HG03039 (cell line): ENCODE results near the gene TK2.
"Not testable (repeated sequence)": the region's sequence is repeated elsewhere in the genome, so short reads cannot be mapped to it uniquely, and the experiment has no call there.

Source experiments
- ATAC-seq: cut with Tn5 transposase; IDR thresholded peaks from one replicate; pipeline ENCODE4 v1.9.1; 2021; ENCODE audit warnings: mild to moderate bottlenecking, moderate library complexity; ENCODE audit not compliant: unreplicated experiment

Gene TK2

DNA sequence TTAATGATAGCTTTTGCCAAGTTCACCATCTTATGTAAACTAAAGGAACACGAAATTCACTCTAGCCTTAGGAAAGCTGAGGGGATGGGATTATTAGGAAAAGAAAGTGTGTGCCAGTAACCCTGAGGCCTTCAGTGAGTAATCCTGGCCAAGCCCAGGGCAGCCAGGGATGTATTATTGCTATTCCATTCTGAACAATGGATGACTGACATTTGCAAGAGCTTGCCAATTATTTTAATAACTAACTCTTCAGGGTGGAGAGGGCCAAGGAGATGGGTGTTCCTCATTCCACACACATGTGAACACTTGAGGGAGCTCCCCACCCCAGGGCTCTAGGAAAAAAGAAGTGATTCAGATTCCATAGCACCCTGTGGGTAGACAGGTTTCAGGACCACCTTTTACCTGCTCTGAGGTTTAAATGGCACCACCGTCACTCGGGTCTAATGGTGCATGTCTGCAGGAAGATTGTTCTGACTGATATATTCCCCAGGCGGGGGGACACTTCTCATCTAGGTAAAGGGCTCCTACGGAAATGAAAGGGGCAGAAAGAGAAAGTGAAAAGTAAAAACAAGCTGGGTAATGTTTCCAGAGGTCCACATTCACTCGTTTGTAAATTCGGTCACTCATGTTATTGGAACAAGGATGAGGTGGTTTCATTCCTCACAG is 41.5 kb downstream of the TK2 start:
- ATAC-seq = no peak

DNA sequence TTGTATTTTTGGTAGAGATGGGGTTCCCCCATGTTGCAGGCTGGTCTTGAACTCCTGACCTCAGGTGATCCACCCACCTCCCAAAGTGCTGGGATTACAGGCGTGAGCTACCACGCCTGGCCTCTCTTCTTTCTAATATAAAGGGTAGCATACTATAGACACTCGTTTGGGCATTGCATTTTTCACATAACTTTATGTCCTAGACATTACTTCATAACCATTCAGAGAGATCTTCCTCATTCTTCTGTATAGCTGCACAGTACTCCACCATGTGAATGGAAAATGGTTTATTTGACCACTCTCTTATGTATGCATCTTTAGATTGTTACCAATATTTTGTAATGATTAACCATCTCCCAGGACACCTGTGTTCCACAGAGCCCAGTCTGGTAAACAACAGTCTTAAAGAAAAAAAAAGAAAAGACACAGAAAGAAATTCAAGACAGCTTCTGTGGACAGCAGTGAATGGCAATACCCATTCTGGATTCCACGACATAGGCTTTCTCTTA is 42.1 kb downstream of the TK2 start:
- no peak for ATAC-seq

DNA sequence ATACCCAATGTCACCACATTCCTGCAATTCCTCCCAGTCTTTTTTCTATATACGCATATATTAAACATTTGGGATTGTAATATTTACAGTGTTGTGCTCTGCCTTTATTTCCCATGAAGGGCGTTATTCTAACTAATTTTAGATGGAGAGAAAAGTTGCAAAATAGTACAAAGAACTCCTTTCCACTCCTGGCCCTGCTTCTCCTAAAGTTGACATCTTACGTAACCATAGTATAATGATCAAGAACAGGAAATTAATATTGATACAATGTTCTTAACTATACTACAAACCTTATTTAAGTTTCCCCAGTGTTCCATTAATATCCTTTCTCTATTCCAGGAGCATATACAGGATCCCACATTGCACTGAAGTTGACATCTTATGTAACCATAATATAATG is 46.3 kb downstream of the TK2 start:
- ATAC-seq = no peak

DNA sequence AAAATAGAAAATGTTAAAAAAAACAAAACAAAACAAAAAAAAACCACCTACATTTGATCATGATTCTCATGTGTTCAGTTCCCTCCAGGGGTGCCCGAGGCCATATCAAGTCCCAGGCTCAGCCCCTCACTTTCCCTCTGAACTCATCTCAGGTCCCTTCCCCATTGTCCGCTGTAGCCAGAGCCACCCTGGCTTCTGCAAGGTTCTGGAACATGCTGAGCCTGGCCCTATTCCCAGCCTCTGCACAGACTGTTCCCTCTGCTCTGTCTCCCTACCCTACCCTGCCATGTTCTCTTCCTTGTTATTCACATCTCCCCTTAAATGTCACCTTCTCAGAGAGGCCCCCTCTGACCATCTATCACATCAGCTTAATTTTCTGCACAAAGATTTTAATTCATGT is 46.9 kb downstream of the TK2 start:
- ATAC-seq = no peak

DNA sequence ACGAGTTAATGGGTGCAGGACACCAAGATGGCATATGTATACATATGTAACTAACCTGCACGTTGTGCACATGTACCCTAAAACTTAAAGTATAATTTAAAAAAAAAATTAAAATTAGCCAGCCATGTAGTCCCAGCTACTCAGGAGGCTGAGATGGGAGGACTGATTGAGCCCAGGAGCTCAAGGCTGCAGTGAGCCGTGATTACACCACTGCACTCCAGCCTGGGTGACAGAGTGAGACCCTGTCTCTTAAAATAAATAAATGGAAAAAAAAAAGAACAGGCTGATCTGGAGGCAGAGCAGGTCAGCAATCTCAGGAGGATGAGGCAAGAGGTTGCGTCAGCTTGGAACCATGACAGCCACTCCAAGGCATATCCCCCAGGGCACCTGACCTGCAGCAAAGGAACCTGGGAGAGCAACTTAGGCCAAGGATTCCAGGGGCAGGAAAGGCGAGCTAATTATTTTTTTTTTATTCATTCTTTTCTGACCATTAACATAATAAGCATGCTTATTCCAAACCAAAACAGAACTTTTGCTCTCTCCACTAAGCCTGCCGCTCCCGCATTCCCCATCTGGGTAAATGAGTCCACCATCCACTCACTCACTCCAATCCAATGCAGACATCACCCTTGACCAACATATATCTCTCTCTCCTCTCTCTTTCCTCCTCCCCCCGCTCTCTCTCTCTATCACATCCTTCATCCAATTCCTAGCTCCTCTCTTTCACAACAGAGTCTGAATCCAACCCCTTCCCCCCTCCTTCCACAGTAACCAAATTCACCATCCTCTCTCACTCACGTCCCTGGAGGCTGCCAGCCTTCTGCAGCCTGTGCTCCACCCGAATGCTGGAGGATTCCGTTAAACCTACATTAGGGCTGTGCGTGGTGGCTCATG is 47.7 kb downstream of the TK2 start:
- ATAC-seq = no peak

DNA sequence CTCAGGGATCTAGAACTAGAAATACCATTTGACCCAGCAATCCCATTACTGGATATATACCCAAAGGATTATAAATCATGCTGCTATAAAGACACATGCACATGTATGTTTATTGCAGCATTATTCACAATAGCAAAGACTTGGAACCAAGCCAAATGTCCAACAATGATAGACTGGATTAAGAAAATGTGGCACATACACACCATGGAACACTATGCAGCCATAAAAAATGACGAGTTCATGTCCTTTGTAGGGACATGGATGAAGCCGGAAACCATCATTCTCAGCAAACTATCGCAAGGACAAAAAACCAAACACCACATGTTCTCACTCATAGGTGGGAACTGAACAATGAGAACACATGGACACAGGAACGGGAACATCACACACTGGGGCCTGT is 48.4 kb downstream of the TK2 start:
- ATAC-seq = not testable (repeated sequence)

DNA sequence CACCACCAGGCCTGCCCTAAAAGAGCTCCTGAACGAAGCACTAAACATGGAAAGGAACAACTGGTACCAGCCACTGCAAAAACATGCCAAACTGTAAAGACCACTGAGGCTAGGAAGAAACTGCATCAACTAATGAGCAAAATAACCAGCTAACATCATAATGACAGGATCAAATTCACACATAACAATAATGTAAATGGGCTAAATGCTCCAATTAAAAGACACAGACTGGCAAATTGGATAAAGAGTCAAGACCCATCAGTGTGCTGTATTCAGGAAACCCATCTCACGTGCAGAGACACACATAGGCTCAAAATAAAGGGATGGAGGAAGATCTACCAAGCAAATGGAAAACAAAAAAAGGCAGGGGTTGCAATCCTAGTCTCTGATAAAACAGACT is 52.0 kb downstream of the TK2 start:
- ATAC-seq = not testable (repeated sequence)

DNA sequence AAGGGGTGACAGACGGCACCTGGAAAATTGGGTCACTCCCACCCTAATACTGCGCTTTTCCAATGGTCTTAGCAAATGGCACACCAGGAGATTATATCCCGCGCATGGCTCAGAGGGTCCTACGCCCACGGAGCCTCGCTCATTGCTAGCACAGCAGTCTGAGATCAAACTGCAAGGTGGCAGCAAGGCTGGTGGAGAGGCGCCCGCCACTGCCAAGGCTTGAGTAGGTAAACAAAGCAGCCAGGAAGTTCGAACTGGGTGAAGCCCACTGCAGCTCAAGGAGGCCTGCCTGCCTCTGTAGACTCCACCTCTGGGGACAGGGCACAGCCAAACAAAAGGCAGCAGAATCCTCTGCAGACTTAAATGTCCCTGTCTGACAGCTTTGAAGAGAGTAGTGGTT is 53.7 kb downstream of the TK2 start:
- not testable (repeated sequence) for ATAC-seq

DNA sequence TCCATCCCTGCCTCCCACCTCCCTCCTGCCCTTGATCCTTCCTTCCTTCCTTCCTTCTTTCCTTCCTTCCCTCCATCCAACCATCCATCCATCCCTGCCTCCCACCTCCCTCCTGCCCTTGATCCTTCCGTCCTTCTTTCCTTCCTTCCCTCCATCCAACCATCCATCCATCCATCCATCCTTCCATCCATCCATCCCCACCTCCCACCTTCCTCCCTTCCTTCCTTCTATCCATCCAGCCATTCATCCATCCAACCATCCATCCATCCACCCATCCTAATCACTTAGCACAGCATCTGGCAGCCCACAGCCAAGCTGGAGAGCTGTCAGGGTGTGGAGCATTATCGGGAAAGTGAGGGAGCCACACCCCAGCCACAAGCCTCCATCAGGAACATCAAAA is 54.5 kb downstream of the TK2 start:
- no peak for ATAC-seq

DNA sequence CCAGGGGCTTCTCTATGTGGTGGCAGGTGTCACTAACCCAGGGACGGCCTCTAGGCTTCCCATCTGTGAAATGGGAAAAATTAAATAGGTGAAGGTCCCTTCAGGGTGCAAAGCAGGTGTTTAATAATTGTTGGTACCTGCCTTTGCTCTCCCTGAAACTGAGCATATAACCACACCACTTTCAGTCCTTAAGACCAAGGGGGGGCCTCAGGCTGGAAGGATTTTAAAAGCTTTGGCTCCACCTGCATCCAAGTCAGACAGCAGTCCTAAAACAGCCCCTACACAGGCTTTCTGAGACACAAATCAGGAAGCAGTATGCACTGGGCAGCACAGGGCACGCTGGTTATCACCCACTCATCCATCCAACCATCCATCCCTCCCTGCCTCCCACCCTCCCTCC is 55.0 kb downstream of the TK2 start:
- no peak for ATAC-seq

DNA sequence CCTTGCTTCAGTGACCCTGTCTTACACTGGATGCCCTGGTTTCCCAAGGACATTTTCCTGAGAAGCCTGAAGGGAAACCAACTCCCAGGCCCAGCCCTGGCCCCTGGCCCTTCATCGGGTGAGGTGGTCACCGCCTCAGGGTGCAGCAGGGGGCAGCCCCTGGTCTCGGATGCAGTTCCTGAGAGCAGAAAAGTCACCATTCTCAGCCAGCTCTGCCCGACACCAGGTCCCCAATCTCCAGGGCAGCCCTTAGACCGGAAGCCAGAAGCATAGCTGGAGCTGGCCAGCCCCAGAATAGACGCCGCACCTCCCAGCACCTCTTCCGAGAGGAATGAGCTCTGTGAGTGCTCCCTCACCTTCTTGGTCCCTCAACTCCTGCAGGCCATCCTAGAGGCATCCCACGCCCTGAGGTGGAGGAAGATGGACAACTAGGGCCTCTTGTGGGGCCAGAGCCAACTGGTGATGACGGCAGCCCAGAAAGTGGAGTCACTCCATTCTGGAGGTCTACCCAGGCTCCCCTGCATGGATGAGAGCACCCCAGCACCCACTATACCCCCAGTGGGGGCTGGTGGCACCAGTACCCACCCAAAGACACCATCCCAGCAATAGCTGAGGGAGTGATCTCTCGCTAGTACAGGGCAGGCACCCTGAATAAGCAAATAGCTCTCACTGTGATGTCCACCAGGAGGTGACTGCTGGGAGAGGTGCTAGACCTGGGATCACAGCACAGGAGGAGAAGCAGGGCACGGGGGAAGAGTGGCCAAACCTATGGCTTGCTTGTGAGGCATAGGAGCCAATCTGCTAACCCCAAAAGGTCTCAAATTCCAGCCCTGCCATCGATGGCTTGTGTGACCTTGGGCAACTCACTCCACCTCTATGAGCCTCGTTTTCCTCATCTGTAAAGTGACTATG is 56.2 kb downstream of the TK2 start:
- no peak for ATAC-seq

DNA sequence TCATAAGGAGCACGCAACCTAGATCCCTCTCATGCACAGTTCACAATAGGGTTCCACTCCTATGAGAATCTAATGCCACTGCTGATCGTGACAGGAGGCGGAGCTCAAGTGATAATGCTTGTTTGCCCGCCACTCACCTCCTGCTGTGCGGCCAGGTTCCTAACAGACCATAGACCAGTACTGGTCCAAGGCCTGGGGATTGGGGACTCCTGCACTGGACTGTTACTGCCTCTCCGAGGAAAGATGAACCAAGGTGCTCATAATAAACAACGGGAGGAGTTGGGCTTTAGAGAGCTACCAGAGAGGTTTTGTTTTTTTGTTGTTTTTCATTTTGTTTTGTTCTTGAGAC is 58.2 kb downstream of the TK2 start:
- no peak for ATAC-seq

DNA sequence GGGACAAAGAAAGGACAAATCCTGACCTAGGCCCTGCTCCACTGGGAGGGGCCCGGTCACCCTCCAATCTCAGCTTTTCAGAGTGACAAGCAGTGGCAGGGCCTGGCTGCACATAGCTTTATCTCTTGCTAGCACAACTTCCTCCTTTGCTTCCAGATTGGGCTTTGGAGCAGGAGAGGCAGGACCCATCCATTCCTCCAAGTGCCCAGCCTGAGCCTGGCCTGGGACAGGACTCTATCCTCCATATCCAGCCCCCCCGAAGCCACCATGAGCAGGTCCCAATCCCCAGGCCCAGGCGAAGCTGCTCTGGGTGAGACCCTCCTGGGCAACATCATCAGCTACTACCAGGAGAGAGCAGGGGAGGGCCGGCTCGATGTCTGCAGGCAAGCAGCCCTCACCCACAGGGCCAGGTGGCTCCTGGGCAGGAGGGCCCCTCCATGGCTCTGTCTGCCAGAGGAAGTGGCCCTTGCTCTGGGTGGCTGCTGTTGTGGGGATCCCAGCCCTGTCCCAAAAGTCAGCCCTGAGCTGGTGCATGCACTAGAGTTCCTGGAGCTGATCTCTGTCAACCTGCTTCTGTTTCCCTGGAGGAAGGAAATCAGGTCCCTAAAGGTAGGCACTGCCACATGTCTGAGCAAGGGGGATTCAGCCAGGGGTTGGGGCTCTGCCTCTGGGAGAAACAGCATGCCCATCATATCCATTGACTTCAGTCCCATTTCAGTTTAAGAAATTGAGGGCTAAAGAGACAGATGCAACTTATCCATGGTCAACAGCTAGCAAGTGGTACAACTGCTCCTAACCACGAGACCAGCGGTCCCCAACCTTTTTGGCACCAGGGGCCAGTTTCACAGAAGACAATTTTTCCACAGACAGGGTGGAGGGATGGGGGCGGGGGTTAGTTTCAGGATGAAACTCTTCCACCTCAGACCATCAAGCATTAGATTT is 58.9 kb downstream of the TK2 start:
- ATAC-seq = no peak

DNA sequence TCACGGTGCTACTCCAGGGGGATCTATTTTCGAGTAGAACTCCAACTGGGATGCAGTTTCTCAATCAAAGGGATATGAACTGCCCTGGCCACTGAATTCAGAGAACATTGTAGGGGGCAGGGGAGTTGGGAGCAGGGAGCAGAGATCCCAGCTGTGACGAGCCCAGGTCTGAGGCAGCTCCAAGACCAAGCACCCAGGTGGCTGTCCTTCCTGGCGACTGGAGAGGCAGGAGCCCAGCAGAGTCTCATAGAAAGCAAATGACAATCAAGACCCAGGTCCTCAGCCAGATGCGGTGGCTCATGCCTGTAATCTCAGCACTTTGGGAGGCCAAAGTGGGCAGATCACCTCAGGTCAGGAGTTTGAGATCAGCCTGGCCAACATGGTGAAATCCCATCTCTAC is 60.1 kb downstream of the TK2 start:
- ATAC-seq = no peak

DNA sequence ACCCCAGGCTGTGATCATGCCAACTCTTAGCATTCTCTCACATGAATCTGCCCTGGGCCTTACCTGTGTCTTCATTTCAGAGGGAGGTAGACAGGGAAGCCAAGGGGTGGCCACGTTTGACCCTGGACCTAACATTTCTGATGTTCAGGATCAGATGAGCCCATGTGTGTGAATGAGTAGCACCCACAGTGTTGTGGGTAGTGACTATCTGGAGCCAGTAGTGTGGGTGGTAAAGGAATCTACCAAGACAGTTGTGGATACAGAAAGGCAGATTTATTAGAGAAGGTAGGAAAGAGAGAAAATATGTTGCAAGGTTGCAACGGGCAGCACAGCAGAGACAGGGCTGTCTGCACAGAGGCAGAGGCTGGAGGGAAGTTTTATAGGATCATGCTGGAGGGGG is 60.5 kb downstream of the TK2 start:
- ATAC-seq = no peak

DNA sequence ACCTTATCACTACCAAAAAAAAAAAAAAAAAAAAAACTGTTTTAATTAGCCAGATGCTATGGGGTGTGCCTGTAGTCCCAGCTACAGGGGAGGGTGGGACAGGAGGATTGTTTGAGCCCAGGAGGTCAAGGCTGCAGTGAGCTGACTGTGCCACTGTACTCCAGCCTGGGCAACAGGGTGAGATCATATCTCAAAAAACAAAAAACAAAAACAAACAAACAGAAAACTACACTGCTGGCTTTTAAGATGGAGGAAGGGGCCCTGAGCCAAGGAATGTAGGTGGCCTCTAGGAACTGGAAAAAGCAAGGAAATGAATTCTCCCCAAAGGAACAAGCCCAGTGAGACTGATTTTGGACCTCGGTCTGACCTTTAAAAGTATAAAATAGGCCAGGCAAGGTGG is 61.4 kb downstream of the TK2 start:
- ATAC-seq = no peak

DNA sequence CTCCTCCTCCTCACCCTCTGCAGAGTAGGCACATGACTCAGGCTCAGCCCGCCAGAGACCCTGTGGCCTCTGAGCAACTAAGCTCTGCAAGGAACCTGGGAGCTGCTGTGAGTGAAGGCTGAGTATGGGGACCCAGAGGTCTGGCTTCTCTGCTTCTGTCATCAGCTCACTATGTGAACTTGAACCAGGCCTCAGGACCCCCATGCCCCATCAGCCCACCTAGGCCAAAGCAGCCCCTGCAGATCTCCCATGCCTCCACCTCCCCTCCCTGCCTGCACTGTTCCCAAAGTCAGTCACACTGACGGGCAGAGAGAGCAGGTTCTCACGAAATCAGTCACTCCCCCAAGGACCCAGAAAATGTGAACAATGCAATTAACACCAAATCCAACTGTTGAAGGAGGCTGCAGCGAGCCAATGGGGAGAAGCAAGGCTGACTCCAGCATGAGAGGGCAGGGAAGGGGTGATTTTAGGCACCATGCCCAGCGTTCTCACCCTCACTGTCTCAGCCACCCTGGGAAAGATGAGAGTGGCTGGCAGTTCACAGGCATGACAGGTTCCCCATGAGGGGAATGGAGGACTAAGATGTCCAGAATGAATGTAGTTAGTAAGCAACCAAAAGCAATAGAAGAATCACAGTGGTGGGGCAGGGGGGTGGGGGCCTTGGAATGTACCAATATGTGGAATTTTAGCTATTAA is 62.2 kb downstream of the TK2 start:
- no peak for ATAC-seq

DNA sequence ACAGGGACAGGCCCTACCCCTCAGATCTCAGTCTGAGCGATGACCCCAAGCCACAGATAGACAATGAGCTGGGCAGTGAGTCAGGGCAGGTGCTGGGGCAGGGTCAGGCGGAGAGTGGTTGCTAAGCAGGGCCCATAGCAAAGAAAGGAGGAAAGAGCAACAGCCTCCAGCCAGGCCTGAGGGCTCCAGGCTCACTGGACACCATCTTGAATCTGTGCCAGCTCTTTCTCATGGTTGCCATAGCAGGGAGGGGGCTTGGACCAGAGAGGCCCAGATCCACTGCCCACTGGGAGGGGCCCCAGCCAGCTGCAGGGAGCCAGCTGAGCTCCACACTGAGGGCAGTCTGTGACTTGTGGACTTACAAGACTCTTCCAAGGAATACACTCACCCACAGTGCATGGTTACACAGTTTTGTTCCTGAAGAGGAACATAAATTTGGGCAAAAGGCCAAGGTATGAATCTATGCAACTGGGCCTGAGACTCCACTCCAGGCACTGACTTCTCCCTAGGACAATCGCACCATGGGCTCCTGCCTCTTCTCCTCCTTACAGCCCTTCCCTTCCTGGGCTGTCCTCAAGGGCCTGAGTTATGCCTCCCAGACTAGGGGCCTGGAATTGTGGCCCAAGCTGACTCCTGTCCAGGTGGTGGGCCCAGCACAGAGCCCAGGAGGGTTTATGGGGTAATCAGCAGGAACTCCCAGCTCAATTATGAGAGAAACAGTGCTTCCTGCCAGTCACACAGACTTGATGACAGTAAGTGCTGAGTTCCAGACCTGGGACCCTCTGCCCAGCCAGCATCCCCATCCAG is 62.9 kb downstream of the TK2 start:
- no peak for ATAC-seq
